Panc1 (cell line): Measurements from ENCODE around the gene EIF2A.

ENCODE experiments used
- POLR2AphosphoS5 ChIP-seq: IDR thresholded peaks from 2 replicates; pipeline ENCODE4 v1.6.1; 2012; ENCODE audit warnings: mild to moderate bottlenecking, low read depth, low read length, moderate library complexity
- TF ChIP-seq, protein P1 (sequence below): fragments of 450-650 bp; IDR thresholded peaks from 2 replicates; pipeline ENCODE4 v1.5.1; 2017; ENCODE audit warnings: mild to moderate bottlenecking

DNA sequence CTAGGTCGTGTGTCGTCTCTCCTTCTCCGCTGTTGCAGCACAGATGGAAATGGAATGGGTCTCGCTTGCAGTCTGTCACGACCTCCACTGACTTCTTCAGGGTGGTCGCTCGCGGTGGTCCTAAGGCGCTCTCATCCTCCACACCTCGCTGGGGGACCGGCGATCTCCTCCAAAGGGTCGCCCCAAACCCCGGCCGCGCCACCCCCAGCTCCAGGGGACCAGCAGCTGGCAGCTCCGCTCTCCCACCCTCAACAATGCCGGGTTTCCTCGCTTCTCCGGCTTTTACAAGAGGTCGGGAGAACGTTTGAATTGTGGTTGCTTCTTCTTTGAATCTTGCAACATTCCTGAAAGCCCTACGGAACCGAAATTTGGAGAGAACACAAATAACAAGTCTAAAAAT, 26.2 kb upstream of the EIF2A start:
- no peak for TF ChIP-seq POLR2AphosphoS5
- TF ChIP-seq, protein P1, sequence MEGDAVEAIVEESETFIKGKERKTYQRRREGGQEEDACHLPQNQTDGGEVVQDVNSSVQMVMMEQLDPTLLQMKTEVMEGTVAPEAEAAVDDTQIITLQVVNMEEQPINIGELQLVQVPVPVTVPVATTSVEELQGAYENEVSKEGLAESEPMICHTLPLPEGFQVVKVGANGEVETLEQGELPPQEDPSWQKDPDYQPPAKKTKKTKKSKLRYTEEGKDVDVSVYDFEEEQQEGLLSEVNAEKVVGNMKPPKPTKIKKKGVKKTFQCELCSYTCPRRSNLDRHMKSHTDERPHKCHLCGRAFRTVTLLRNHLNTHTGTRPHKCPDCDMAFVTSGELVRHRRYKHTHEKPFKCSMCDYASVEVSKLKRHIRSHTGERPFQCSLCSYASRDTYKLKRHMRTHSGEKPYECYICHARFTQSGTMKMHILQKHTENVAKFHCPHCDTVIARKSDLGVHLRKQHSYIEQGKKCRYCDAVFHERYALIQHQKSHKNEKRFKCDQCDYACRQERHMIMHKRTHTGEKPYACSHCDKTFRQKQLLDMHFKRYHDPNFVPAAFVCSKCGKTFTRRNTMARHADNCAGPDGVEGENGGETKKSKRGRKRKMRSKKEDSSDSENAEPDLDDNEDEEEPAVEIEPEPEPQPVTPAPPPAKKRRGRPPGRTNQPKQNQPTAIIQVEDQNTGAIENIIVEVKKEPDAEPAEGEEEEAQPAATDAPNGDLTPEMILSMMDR = no peak
